Measurements from ENCODE around the gene ZNF768. TPM values are rescaled to one million over a fixed set of nuclear protein-coding genes. Genes with fewer than 3 reads are reported as not detected.

Gene ZNF768
- total and polyA plus RNA-seq, 2 of the 13 experiments (the other 11 are each of a cell fraction or from before 2014, with no cell fraction given) = 26.7 to 34.4 TPM

DNA sequence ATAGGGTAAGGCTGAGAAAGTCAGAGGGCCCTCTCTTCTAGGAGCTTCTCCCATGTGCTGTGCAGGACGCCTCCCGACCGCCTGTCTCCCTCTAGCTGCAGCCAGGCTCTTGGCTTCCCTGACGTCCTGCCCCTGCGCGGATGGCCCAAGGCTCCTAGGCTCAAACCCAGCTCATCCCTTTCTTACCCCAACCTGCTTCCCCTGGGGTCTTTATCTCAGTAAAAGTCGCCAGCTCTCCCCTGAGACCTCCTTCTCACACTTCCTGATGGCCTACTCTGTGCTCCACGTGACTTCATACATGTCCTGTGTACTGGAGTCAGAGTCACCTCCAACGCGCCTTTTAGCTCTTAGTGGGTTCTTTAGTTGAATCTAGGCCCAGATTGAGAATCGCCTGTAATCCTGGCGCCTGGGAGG, 9.4 kb upstream of the ZNF768 start (continued):
- TF ChIP-seq GLI4 (CRISPR knock-in tag; IDR thresholded peaks at IDR 0.05; ENCODE audit: borderline replicate concordance) (no peak), ZBTB8A (CRISPR knock-in tag; IDR thresholded peaks at IDR 0.05; ENCODE audit: borderline replicate concordance, low read depth) (no peak), GTF2F1 (IDR thresholded peaks at IDR 0.05; ENCODE audit: low read length) (no peak), KLF15 (CRISPR knock-in tag; IDR thresholded peaks at IDR 0.05; ENCODE audit: borderline replicate concordance) (0 out of 2 replicates have a peak, but pooled peaks have one; percentile 45), NFE2L2 (IDR thresholded peaks at IDR 0.05; ENCODE audit: low read length) (no peak), BATF2 (CRISPR knock-in tag; IDR thresholded peaks at IDR 0.05) (no peak), ETV5 (CRISPR knock-in tag; IDR thresholded peaks at IDR 0.05; ENCODE audit: borderline replicate concordance) (peak; percentile 39; the same call in 1 of the 2 replicates), EHMT2 (IDR thresholded peaks at IDR 0.05; ENCODE audit: borderline replicate concordance, low read depth, low read length) (no peak), EED (CRISPR knock-in tag; IDR thresholded peaks at IDR 0.05) (0 out of 2 replicates have a peak, but pooled peaks have one; percentile 28), NFIC (IDR thresholded peaks at IDR 0.05; ENCODE audit: low read length) (no peak), RFX1 (IDR thresholded peaks at IDR 0.05) (no peak), ZNF282 (IDR thresholded peaks at IDR 0.05; ENCODE audit: partially characterized antibody) (no peak), IRF1 (CRISPR knock-in tag; IDR thresholded peaks at IDR 0.05; ENCODE audit: low read depth) (no peak), E2F2 (CRISPR knock-in tag; IDR thresholded peaks at IDR 0.05; ENCODE audit: borderline replicate concordance) (no peak), HNRNPL (IDR thresholded peaks at IDR 0.05; ENCODE audit: low read depth, low read length) (no peak), ZZZ3 (CRISPR knock-in tag; IDR thresholded peaks at IDR 0.05; ENCODE audit: borderline replicate concordance) (peak; percentile 45; the same call in 1 of the 2 replicates), ZNF331 (CRISPR knock-in tag; IDR thresholded peaks at IDR 0.05) (no peak), ZNF773 (CRISPR knock-in tag; IDR thresholded peaks at IDR 0.05; ENCODE audit: borderline replicate concordance) (no peak), PHB2 (IDR thresholded peaks at IDR 0.05; ENCODE audit: partially characterized antibody) (no peak), ZNF33B (CRISPR knock-in tag; IDR thresholded peaks at IDR 0.05) (no peak), RERE (CRISPR knock-in tag; IDR thresholded peaks at IDR 0.05; ENCODE audit: low read depth) (no peak), NRL (CRISPR knock-in tag; IDR thresholded peaks at IDR 0.05; ENCODE audit: borderline replicate concordance) (peak; percentile 88; the same call in 1 of the 2 replicates), NFKBIZ (CRISPR knock-in tag; IDR thresholded peaks at IDR 0.05) (no peak; the same call in 1 of the 2 replicates)
- TF ChIP-seq, protein P1, sequence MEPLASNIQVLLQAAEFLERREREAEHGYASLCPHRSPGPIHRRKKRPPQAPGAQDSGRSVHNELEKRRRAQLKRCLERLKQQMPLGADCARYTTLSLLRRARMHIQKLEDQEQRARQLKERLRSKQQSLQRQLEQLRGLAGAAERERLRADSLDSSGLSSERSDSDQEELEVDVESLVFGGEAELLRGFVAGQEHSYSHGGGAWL (CRISPR knock-in tag; IDR thresholded peaks at IDR 0.05) = peak; percentile 49; the same call in 1 of the 2 replicates

Measured in HepG2 (cell line).